Endometrial microvascular endothelial cells (primary cell): ENCODE measurements around the gene SDCBP2. TPM values are rescaled to one million over a fixed set of nuclear protein-coding genes. Genes with fewer than 3 reads are reported as not detected.

Experiments used
- in situ Hi-C: cut with HindIII; loops from 2 replicates; pipeline ENCODE4 v1.10.0; 2017; ENCODE audit warnings: low sequenced_read_pairs, low pct_unique_long_range_greater_than_20kb; ENCODE audit errors: inconsistent ontology term
- total RNA-seq: library from RNA; depleted of rRNA; stranded (reverse); fragments of >200 nt; gene quantifications from one replicate; pipeline ENCODE4 v1.2.3, GENCODE V29; 2015; ENCODE audit errors: inconsistent ontology term

Gene SDCBP2
- total RNA-seq, 1 donor from 2014 or later, result 16.6 TPM

DNA sequence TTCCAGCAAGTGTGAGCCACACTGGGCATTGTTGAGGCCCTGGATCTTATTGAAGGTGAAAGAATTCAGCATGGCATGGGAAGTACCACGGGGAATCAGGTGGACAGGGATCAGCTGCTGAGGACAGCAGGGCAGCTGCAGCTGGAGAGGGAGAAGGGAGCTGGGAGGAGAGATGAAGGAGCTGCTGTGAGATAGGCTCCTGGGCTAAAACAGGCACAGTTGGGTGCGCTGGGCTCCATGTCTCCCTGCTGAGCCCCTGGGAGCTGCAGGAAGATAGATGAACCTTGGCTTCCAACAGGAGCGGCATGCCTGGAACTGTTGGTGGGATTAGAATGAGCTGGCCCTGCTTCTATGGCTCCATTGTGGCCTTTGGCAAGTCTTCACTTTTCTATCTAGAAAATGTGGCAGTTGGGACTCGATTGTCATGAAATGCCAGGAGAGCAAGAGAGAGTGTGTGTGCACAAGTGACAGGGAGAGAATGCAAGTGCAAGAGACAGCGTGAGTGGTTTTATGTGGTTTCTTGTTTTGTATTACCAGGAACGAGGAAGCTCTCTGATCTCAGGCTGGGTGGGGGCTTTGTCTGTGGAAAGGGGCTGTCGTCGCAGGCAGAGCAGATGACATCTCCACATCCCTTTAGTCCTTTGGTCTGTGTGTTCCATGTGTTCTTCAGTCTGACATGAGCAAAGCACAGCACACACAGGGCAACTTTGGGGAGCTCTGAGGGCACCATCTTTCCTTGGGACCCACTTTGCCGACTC lies 42.5 kb downstream of the SDCBP2 start:
- in situ Hi-C loops, result no loop called here

GRCh38 chr20:1283522-1284510 lies 45.1 kb downstream of the SDCBP2 start:
- in situ Hi-C loops, result no loop called here

GRCh38 chr20:1282966-1283365 lies 46.0 kb downstream of the SDCBP2 start:
- in situ Hi-C loops, result no loop called here

DNA sequence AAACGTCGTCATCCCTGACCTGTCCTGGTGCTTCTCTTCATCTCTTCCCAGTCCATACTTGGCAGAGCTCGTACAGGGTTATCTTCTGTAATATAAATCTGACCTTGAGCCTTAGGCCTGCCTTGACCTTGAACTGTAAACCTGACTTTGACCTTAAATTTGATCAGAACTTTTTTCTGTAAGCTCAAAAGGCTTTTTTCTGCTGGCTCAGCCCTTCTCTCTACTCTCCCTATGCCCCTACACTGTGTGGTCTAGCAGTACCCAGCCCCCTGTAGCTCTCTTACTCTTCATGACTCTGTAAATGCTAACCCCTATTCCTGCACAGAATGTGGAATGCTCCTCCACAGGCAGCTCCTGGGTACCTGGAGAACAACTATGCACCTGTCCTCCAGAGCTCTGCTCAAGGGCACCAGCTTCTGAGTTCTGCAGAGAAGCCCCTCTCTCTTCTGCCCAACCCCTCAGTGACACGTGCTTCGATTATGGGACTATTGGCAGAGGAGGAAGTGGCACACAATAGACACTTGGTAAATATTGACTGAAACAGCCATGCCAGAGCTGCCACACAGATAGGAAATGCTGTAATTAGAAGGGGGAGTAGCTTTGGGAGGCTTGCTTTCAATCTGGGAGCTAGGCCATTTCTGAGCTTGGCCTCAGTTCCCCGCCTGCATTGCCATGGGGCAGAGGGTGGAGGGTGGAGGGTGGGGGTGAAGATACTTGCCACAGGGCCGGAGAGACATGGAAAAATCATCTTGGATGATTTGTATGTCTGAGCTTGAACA lies 47.5 kb downstream of the SDCBP2 start:
- in situ Hi-C loops, result no loop called here

DNA sequence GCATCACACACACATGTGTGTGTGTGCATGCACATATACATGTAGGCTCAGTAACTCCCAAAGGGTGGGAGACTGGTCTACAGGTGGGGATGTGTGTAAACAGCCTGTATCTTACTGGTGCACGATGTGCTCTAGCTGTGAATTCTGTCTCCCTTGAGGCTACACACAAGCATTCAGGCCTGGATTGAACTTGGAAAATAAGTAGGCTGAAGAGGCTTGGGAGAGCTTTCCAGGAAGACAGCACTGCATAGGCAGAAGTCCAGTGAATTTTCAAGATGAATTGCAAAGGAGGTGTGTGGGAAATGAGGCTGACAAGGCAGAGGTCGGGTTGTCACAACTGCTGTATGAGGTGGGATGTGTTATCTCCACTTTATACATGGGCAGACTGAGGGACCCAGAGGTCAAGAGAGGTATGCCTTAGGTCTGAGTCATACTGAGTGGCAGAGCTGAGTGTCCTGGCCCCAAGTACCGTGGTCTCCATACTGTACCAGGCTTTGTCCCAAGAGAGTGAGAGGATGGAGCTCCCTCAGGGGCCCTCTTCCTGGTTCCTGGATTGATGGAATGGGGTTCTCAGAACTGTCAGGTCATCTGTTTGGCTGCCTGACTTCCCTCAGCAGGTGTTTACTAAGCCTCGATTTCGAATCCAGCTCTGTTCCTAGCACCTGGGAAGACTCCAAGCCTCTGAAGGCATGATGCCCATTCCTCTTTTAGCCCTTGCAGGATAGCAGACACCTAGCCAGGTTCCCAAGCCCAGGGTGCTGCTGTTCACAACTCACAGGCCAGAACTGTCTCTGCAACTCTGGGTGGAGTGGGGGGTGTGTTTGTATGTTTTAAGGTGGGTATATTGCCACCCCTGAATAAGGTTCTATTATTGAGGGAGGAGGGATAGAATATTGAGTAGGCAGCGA lies 48.5 kb downstream of the SDCBP2 start:
- in situ Hi-C loops, result no loop called here

DNA sequence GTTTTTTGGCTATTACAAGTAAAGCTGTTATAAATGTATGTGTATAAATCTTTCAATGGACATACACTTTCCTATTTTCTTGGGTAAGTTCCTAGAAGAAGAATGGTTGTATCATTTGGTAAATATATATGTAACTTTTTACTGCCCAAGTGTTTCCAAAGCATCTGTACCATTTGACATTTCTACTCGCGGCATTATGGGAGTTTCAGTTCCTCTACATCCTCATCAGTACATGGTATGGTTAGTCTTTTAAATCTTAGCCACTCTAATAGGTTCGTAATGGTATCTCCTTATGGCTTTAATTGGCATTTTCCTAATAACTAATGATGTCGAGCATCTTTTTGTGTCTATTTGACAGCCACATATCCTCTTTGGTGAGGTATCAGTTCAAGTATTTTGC lies 49.9 kb downstream of the SDCBP2 start:
- in situ Hi-C loops, result no loop called here

DNA sequence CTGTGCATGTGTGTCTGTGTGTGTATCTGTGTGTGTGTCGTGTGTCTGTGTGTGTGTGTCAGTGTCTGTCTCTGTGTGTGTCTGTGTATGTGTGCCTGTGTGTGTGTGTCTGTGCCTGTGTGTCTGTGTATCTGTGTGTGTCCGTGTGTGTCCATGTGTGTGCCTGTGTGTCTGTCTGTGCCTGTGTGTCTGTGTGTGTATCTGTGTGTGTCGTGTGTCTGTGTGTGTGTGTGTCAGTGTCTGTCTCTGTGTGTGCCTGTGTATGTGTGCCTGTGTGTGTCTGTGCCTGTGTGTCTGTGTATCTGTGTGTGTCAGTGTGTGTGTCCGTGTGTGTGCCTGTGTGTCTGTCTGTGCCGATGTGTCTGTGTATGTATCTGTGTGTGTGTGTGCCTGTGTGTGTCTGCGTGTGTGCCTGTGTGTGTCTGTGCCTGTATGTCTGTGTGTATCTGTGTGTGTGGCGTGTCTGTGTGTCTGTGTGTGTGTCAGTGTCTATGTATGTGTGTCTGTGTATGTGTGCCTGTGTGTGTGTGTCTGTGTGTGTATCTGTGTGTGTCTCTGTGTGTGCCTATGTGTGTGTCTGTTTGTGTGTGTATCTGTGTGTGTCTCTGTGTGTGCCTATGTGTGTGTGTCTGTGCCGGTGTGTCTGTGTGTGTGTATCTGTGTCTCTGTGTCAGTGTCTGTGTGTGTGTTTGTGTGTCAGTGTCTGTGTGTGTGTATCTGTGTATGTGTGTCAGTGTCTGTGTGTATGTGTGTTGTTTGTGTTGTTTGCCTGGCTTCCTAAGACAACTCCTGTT lies 51.2 kb downstream of the SDCBP2 start:
- in situ Hi-C loops, result no loop called here

DNA sequence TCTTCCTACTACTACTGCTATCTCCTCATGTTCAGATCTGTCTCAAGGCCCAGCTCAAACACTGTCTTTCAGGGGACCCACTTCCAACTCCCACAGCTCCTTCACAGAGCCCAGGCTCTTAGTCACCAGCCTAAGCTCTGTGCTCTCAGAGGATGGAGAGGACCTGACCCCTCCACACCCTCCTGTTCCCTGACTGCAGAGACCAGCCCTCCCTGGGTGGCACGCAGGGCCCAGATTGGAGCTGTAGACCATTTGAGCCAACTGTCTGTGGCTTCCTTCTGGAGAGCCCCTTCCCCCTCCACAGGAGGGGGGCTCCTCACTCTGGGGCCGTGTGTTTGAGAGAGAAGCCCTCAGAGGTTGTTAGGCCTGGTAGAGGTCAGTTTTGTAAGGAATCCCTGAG lies 53.0 kb downstream of the SDCBP2 start:
- in situ Hi-C loops, result no loop called here

DNA sequence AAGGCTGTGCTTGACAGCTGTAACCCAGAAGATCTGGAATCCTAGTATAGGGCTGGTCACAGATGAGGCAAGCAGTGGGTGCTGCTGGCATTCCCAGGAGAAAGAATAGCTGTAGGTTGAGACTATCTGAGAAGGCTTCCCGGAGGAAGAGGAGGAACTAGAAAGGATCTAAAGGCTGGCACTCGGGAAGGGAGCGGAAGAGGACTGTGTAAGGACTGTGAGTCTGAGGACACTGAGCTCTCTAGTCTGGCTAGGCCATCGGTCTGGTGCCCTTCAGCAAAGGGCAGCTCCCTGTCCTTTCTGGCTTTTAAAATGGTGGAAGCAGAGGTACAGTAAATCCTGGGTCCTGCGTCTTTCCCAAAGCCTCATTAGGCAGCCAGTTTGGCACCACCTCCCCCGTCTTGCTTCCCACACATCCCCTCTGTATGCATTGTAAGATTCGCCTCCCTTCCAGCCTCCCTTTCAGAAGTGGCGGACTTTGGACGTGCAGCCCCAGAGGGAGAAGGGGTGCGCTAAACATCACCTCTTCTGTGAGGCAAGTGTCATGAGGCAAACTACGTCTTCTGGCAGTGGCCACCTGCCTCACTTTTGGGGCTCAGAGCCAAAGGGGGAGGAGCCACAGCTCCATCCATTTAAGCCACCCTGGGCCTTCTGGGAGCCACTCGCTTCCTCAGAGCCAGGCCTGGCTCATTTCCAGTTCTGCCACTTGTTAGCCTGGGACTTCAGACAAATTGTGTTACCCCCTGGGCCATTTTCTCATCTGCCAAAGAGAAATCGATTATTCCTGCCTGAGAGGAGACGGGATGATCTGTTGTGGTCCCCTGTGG lies 54.2 kb downstream of the SDCBP2 start:
- in situ Hi-C loops, result no loop called here

- in situ Hi-C loops, result no loop called here
Observed at GRCh38 chr20:1273366-1273765, 55.6 kb downstream of the SDCBP2 start.

DNA sequence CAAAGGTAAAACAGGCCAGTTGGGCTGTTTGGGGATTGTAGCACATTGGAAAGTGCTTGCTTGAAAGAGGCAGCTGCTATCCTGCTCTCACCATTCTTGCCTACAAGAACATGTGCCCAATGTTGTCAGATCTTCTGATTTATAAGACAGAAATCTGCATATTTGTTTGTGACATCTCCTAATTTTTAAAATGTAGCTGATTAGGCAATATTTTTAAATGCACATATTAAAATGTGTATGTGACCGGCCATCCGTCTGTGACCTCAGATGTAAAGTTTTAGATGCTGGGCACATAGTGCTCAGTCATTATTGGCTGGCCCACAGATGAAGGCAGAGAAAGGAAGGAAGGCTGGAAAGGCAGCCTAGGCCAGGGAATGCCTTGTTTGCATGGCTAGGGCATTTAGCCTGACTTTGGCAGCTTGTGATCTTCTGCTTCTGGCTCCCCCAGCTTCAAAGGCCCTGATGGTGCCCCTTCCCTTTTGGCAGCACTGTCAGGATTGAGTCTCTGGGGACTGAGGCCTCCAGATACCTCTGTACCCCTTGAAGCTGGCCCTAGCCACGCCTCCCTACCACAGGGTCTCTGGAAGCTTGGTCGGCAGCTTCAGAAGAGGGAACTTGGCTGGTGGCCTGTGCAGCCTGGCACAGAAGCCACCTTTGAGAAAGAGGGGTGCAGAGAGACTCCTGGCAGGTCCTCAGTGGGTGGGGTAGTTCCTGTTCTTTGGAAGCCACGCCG lies 56.4 kb downstream of the SDCBP2 start:
- in situ Hi-C loops, result no loop called here

DNA sequence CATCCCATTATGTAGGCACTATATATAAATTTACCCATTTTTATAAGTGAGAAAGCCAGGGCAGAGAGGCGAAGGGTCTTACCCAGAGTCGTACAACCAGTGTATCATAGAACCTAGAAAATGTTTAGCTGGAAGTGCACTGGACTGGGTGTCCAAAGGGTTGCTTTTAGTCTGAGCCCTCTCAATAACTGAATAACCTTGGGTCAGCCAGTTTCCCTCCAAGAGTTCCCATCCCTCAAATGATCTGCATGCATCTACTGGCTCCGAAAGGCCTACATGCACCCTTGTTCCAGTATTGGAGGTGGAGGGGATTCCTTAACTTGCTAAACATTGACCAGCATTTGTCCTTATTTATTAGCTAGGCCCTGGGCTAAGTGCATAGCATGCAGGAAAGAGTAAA lies 59.1 kb downstream of the SDCBP2 start:
- in situ Hi-C loops, result no loop called here

GRCh38 chr20:1269235-1269634 lies 59.7 kb downstream of the SDCBP2 start:
- in situ Hi-C loops, result no loop called here

DNA sequence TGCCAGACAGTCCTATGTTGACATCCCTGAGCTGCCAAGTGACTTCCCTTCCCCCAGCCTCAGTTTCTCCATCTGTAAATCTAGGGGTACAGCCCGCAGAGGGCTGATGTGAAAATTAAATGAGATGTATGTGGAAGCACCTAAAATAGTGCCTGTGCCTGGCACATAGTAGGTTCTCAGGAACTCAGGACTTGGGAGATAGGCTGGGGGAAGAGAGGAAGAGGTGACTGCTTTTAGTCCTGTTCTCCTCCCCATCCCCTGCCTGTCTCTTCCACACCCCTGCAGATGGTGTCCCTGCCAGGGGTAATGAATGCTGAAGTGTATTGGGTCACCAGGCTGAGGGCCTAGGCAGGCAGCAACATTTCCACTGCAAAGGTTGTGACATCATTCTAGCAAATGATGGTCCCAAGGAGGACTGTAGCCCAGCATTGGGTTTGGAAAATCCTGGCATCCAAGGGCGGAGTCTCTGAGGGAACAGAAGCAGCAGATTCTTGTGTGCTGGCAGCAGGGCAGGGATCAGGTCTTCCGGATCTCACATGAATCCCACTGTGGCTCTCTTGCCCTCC lies 61.0 kb downstream of the SDCBP2 start:
- in situ Hi-C loops, result no loop called here

DNA sequence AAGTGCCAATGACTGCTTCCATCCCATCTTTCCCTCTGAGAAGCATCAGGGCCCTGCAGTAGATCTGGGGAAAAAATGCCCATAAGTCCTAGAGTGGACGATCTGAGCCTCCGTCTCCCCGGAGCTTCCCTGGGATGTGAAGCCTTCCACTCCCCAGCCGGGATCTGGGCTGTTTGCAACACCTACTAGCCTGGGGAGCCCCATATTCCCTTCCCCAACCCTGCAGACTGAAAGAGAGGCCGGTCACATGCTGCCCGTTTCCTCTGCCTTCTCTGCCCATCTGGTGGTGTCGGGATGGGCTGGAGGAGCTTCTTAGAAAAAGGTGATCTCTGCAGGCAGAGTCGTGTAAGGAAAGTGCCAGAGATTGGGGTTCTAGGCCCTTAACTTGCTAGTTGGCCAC lies 61.8 kb downstream of the SDCBP2 start:
- in situ Hi-C loops, result no loop called here
